BJ (cell line): ENCODE measurements around the gene DIP2C. TPM values are rescaled to one million over a fixed set of nuclear protein-coding genes. Genes with fewer than 3 reads are reported as not detected.

ENCODE experiments used
- CTCF ChIA-PET: fragments of 350-600 bp; formaldehyde crosslinking; extraction: SDS; loops from one replicate; lab custom pipeline; 2021; ENCODE audit warnings: antibody characterized with exemption, inconsistent platforms; lab: Yijun Ruan, JAX
- POLR2A ChIA-PET: fragments of 300-600 bp; sonication (Branson Sonifier 250); formaldehyde crosslinking; extraction: SDS; loops from one replicate; lab custom pipeline; 2021; ENCODE audit warnings: antibody characterized with exemption; lab: Charles Lee
- DNase-seq: peaks from one replicate; pipeline ENCODE4 v3.0.0-alpha.2; 2011; ENCODE audit warnings: low read depth
- H3K27me3 ChIP-seq: 2 replicates; pipeline ENCODE4 v1.6.0; 2011; ENCODE audit warnings: low read length; ENCODE audit not compliant: control insufficient read depth, insufficient read depth
- H3K36me3 ChIP-seq: 2 replicates; pipeline ENCODE4 v1.5.1; 2011; ENCODE audit warnings: low read length; ENCODE audit not compliant: control insufficient read depth, insufficient read depth
- H3K4me3 ChIP-seq: 2 replicates; pipeline ENCODE4 v1.5.1; 2011; ENCODE audit warnings: low read depth, mild to moderate bottlenecking, control low read depth, low read length
- CTCF ChIP-seq: IDR thresholded peaks from 2 replicates; pipeline ENCODE4 v1.5.1; 2011; ENCODE audit warnings: low read depth, mild to moderate bottlenecking, control low read depth, inconsistent platforms, low read length, moderate library complexity; ENCODE audit not compliant: insufficient read depth
- polyA plus RNA-seq: library from polyadenylated mRNA; depleted of rRNA; stranded (reverse); fragments of >200 nt; gene quantifications from 2 replicates; pipeline ENCODE4 v1.2.3, GENCODE V29; 2011

The DIP2C gene
- polyA plus RNA-seq, 1 experiment: 9.3 TPM

- CTCF ChIA-PET: no interaction called here
- H3K36me3 ChIP-seq: peaks cover 11% of the 10 kb centered on the region
- POLR2A ChIA-PET: no interaction called here
- H3K4me3 ChIP-seq: no peak overlapping the region
- H3K27me3 ChIP-seq: no peaks in the 10 kb centered on the region
- no peak for DNase-seq
- TF ChIP-seq CTCF: no peak
Observed at GRCh38 chr10:393787-394438, 295.6 kb downstream of the DIP2C start.

- ChIA-PET POLR2A (no interaction called here), CTCF (no interaction called here)
- no peak overlapping the region for H3K4me3 ChIP-seq
- H3K36me3 ChIP-seq: peaks cover 11% of the 10 kb centered on the region
- H3K27me3 ChIP-seq: no peaks in the 10 kb centered on the region
- no peak for TF ChIP-seq CTCF
- DNase-seq: no peak
Observed at GRCh38 chr10:393106-393745, 296.2 kb downstream of the DIP2C start.

- TF ChIP-seq CTCF: no peak
- Histone ChIP-seq H3K4me3 (no peak overlapping the region), H3K36me3 (peaks cover 11% of the 10 kb centered on the region), H3K27me3 (no peaks in the 10 kb centered on the region)
- CTCF ChIA-PET: no interaction called here
- POLR2A ChIA-PET: no interaction called here
- DNase-seq: no peak
Observed at GRCh38 chr10:392705-393037, 296.8 kb downstream of the DIP2C start.

GRCh38 chr10:391847-392704 is 297.4 kb downstream of the DIP2C start:
- no peak for TF ChIP-seq CTCF

GRCh38 chr10:391305-391704 is 298.2 kb downstream of the DIP2C start:
- H3K4me3 ChIP-seq: no peak overlapping the region
- DNase-seq: no peak
- TF ChIP-seq CTCF: no peak
- ChIA-PET CTCF (no interaction called here), POLR2A (no interaction called here)
- peaks cover 14% of the 10 kb centered on the region for H3K36me3 ChIP-seq
- H3K27me3 ChIP-seq: no peaks in the 10 kb centered on the region

More at GRCh38 chr10:391847-392704, 297.4 kb downstream of the DIP2C start:
- no peak overlapping the region for H3K4me3 ChIP-seq
- peaks cover 11% of the 10 kb centered on the region for H3K36me3 ChIP-seq
- H3K27me3 ChIP-seq: no peaks in the 10 kb centered on the region
- CTCF ChIA-PET: no interaction called here
- POLR2A ChIA-PET: no interaction called here
- DNase-seq: no peak
